ENCODE data around the gene AKAP5.
A peak's percentile ranks its signal among the peaks of the same experiment; 100 is the strongest.

AKAP5 gene

GRCh38 chr14:64439141-64439540 is 26.2 kb upstream of the AKAP5 start:
- Histone ChIP-seq H3K36me3 (ENCODE audit: control insufficient read depth, insufficient read depth, low read length) (peaks cover 67% of the 10 kb centered on the region), H3K4me3 (ENCODE audit: low read depth, low read length) (no peak overlapping the region)

GRCh38 chr14:64440494-64440893 is 24.8 kb upstream of the AKAP5 start:
- Histone ChIP-seq H3K9ac (ENCODE audit: low read depth, low read length) (no peak overlapping the region), H3K9me3 (ENCODE audit: control insufficient read depth, insufficient read depth, low read length) (no peaks in the 10 kb centered on the region), H3K36me3 (ENCODE audit: control insufficient read depth, insufficient read depth, low read length) (peaks cover 68% of the 10 kb centered on the region), H3K4me3 (ENCODE audit: low read depth, low read length) (no peak overlapping the region), H3K4me1 (ENCODE audit: control insufficient read depth, insufficient read depth, low read length) (no peaks in the 10 kb centered on the region), H3K27me3 (ENCODE audit: control insufficient read depth, insufficient read depth, low read length) (no peaks in the 10 kb centered on the region)

More at GRCh38 chr14:64439141-64439540, 26.2 kb upstream of the AKAP5 start:
- no peak overlapping the region for H3K9ac ChIP-seq (ENCODE audit: low read depth, low read length)
- no peaks in the 10 kb centered on the region for H3K9me3 ChIP-seq (ENCODE audit: control insufficient read depth, insufficient read depth, low read length)
- no peaks in the 10 kb centered on the region for H3K27me3 ChIP-seq (ENCODE audit: control insufficient read depth, insufficient read depth, low read length)
- no peaks in the 10 kb centered on the region for H3K4me1 ChIP-seq (ENCODE audit: control insufficient read depth, insufficient read depth, low read length)

- Histone ChIP-seq H3K36me3 (ENCODE audit: control insufficient read depth, insufficient read depth, low read length) (peaks cover 56% of the 10 kb centered on the region), H3K9ac (ENCODE audit: low read depth, low read length) (no peak overlapping the region), H3K9me3 (ENCODE audit: control insufficient read depth, insufficient read depth, low read length) (no peaks in the 10 kb centered on the region), H3K27me3 (ENCODE audit: control insufficient read depth, insufficient read depth, low read length) (no peaks in the 10 kb centered on the region), H3K4me3 (ENCODE audit: low read depth, low read length) (no peak overlapping the region), H3K4me1 (ENCODE audit: control insufficient read depth, insufficient read depth, low read length) (no peaks in the 10 kb centered on the region)
Measured at GRCh38 chr14:64442300-64442988, 22.9 kb upstream of the AKAP5 start.

DNA sequence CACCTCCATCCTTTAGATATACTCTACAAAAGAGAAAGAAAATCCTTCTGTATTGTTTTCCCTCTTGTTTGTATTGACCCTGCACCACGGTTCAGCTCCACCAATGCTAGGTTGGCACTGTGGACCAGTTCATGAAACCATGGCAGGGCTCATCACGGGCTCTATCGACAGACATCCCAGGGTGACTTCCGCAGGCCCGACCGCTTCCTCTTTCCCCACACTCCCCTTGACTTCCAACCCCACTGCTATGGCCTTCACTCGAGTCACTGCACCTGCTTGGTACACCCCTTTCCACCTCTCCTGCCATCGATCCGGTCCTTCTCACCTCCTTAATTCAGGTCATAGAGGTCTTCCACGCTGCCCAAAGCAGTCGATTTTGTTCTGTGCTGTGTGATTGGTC is 21.2 kb upstream of the AKAP5 start:
- Histone ChIP-seq H3K36me3 (ENCODE audit: control insufficient read depth, insufficient read depth, low read length) (peaks cover 48% of the 10 kb centered on the region), H3K9ac (ENCODE audit: low read depth, low read length) (peak overlapping the region; percentile 47), H3K4me3 (ENCODE audit: low read depth, low read length) (no peak overlapping the region)

DNA sequence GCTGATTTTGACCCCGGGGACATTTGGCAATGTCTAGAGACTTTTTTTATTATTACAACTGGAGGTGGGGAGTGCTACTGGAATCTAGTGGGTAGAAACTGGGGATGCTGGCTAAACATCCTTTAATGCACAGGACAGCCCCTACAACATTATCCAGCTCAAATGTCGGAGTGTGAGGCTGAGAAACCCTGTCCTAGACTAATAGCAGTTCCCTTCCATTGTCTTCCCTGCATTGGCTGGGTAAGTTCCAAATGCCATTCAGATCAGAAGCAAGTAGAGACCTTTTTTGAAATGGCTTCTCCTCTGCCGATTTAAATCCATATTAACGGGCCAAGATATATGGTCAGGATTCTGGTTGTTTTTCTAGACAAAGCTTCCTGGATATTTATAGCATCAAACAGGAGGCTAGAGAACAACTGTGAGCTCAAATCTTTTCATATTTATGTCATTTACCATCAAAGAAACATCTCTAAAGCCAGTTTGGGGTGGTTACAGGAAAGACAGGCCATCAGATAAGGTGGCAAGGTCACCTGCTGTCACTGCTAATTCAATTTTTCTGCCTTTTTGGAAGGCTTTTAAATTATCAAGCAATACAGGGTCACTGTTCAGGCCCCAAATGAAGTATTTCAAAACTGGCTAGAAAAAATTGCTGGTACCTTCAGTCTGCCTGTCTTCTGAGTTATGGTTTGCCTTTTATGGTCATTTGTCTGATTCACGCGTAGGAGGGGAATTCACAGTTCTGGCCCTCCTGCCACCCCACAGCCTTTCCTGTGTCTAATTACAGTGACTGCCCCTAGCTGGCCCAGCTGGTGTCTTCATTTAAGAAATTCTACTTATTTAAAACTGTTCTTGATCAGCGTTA is 20.1 kb upstream of the AKAP5 start:
- no peak overlapping the region for H3K4me3 ChIP-seq (ENCODE audit: low read depth, low read length)
- no peaks in the 10 kb centered on the region for H3K9me3 ChIP-seq (ENCODE audit: control insufficient read depth, insufficient read depth, low read length)
- H3K9ac ChIP-seq (ENCODE audit: low read depth, low read length), result no peak overlapping the region
- H3K27me3 ChIP-seq (ENCODE audit: control insufficient read depth, insufficient read depth, low read length), result no peaks in the 10 kb centered on the region
- peaks cover 48% of the 10 kb centered on the region for H3K36me3 ChIP-seq (ENCODE audit: control insufficient read depth, insufficient read depth, low read length)
- H3K4me1 ChIP-seq (ENCODE audit: control insufficient read depth, insufficient read depth, low read length), result no peaks in the 10 kb centered on the region

More for the DNA sequence above, 21.2 kb upstream of the AKAP5 start:
- Histone ChIP-seq H3K4me1 (ENCODE audit: control insufficient read depth, insufficient read depth, low read length) (no peaks in the 10 kb centered on the region), H3K27me3 (ENCODE audit: control insufficient read depth, insufficient read depth, low read length) (no peaks in the 10 kb centered on the region), H3K9me3 (ENCODE audit: control insufficient read depth, insufficient read depth, low read length) (no peaks in the 10 kb centered on the region)

- H3K4me3 ChIP-seq (ENCODE audit: low read depth, low read length), result no peak overlapping the region
- no peak overlapping the region for H3K9ac ChIP-seq (ENCODE audit: low read depth, low read length)
- H3K27me3 ChIP-seq (ENCODE audit: control insufficient read depth, insufficient read depth, low read length), result no peaks in the 10 kb centered on the region
- H3K36me3 ChIP-seq (ENCODE audit: control insufficient read depth, insufficient read depth, low read length), result peaks cover 42% of the 10 kb centered on the region
- no peaks in the 10 kb centered on the region for H3K9me3 ChIP-seq (ENCODE audit: control insufficient read depth, insufficient read depth, low read length)
- H3K4me1 ChIP-seq (ENCODE audit: control insufficient read depth, insufficient read depth, low read length), result no peaks in the 10 kb centered on the region
Measured at GRCh38 chr14:64447876-64448670, 17.2 kb upstream of the AKAP5 start.

- Histone ChIP-seq H3K9ac (ENCODE audit: low read depth, low read length) (no peak overlapping the region), H3K9me3 (ENCODE audit: control insufficient read depth, insufficient read depth, low read length) (no peaks in the 10 kb centered on the region), H3K27me3 (ENCODE audit: control insufficient read depth, insufficient read depth, low read length) (no peaks in the 10 kb centered on the region), H3K4me1 (ENCODE audit: control insufficient read depth, insufficient read depth, low read length) (no peaks in the 10 kb centered on the region), H3K4me3 (ENCODE audit: low read depth, low read length) (no peak overlapping the region), H3K36me3 (ENCODE audit: control insufficient read depth, insufficient read depth, low read length) (peaks cover 40% of the 10 kb centered on the region)
Measured at GRCh38 chr14:64450255-64450654, 15.0 kb upstream of the AKAP5 start.

DNA sequence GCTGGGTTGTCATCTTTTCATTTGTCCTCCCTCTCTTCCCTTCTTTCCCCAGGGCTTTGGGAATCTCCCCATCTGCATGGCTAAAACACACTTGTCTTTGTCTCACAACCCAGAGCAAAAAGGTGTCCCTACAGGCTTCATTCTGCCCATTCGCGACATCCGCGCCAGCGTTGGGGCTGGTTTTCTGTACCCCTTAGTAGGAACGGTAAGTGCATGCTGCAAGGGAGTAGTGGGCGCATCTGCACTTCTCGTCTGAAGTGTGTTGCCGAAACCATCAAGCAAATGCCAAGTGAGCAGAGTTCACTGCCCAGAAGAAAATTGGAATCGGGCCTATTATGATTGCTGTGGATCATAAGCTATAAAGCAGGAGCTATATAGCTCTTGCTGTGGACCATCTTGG is 10.6 kb upstream of the AKAP5 start:
- H3K27me3 ChIP-seq (ENCODE audit: control insufficient read depth, insufficient read depth, low read length), result no peaks in the 10 kb centered on the region
- no peak overlapping the region for H3K9ac ChIP-seq (ENCODE audit: low read depth, low read length)
- H3K9me3 ChIP-seq (ENCODE audit: control insufficient read depth, insufficient read depth, low read length), result no peaks in the 10 kb centered on the region
- H3K4me1 ChIP-seq (ENCODE audit: control insufficient read depth, insufficient read depth, low read length), result no peaks in the 10 kb centered on the region
- H3K36me3 ChIP-seq (ENCODE audit: control insufficient read depth, insufficient read depth, low read length), result peaks cover 35% of the 10 kb centered on the region
- no peak overlapping the region for H3K4me3 ChIP-seq (ENCODE audit: low read depth, low read length)

DNA sequence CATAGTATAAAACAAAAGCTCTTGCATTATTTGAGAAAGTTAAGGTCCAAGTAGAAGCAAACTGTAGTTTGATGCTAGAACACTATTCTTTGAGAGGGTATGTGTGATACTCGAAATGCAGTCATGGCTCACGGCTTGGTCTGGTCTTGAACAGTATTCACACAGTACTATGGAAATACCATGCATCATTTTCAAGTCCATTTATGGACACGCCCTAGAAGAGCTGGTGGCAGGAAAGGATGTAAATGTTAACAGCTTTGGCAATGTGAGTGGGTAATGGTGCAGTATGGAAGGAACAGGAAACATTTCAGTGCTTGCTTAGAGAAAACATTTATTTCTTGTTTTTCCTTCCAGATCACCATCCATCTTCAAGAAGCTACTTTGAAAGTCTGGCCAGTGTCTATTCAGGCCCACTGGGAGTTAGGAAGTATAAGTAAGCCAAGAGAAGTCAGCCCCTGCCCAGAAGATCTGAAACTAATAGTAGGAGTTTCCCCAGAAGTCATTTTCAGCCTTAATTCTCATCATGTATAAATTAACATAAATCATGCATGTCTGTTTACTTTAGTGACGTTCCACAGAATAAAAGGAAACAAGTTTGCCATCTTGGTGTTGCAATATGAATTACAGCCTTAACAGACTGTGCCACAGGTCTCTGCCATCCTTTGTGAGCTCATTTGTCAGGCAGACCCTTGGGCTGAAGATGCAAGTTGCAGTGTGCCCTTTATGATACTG is 5.7 kb upstream of the AKAP5 start:
- H3K9me3 ChIP-seq (ENCODE audit: control insufficient read depth, insufficient read depth, low read length), result no peaks in the 10 kb centered on the region
- H3K4me3 ChIP-seq (ENCODE audit: low read depth, low read length), result no peak overlapping the region
- no peaks in the 10 kb centered on the region for H3K27me3 ChIP-seq (ENCODE audit: control insufficient read depth, insufficient read depth, low read length)
- no peak overlapping the region for H3K9ac ChIP-seq (ENCODE audit: low read depth, low read length)
- H3K4me1 ChIP-seq (ENCODE audit: control insufficient read depth, insufficient read depth, low read length), result no peaks in the 10 kb centered on the region
- H3K36me3 ChIP-seq (ENCODE audit: control insufficient read depth, insufficient read depth, low read length), result peaks cover 15% of the 10 kb centered on the region

DNA sequence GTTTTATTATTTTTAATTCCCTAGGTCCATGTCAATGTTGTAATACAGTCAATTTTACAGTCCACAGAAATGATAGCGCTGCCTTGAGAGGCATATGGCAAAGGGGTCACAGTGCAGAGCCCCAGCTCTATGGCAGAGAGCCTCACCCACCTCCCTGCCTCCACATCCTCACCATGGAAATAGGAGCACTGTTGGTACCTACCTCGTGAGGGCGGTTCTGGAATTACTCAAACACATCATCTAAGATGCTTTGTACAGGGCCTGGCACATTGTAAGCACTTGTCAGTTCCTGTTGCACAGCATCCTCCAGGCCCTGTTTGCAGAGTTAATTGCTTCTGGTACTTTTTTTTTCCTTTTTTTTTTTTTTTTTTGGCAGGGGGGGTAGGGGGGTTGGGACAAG is 4.1 kb upstream of the AKAP5 start:
- no peak overlapping the region for H3K9ac ChIP-seq (ENCODE audit: low read depth, low read length)
- H3K4me3 ChIP-seq (ENCODE audit: low read depth, low read length), result no peak overlapping the region
- H3K36me3 ChIP-seq (ENCODE audit: control insufficient read depth, insufficient read depth, low read length), result peaks cover 6% of the 10 kb centered on the region
- H3K4me1 ChIP-seq (ENCODE audit: control insufficient read depth, insufficient read depth, low read length), result peaks cover 1% of the 10 kb centered on the region
- no peaks in the 10 kb centered on the region for H3K27me3 ChIP-seq (ENCODE audit: control insufficient read depth, insufficient read depth, low read length)
- H3K9me3 ChIP-seq (ENCODE audit: control insufficient read depth, insufficient read depth, low read length), result no peaks in the 10 kb centered on the region

GRCh38 chr14:64463195-64463594 is 2.1 kb upstream of the AKAP5 start:
- Histone ChIP-seq H3K36me3 (ENCODE audit: control insufficient read depth, insufficient read depth, low read length) (peaks cover 4% of the 10 kb centered on the region), H3K9ac (ENCODE audit: low read depth, low read length) (no peak overlapping the region), H3K4me1 (ENCODE audit: control insufficient read depth, insufficient read depth, low read length) (peaks cover 4% of the 10 kb centered on the region), H3K9me3 (ENCODE audit: control insufficient read depth, insufficient read depth, low read length) (no peaks in the 10 kb centered on the region), H3K4me3 (ENCODE audit: low read depth, low read length) (no peak overlapping the region), H3K27me3 (ENCODE audit: control insufficient read depth, insufficient read depth, low read length) (peaks cover 7% of the 10 kb centered on the region)

Measured in iPS-15b (cell line).